Glomerular endothelial cell (primary cell): ENCODE measurements around the gene ABHD8. TPM values are rescaled to one million over a fixed set of nuclear protein-coding genes. Genes with fewer than 3 reads are reported as not detected.
"Not testable (repeated sequence)": the region's sequence is repeated elsewhere in the genome, so short reads cannot be mapped to it uniquely, and the experiment has no call there.

Experiments used
- DNase-seq: peaks from one replicate; pipeline ENCODE4 v3.0.0-alpha.2; 2011; ENCODE audit warnings: low read depth, low spot score; ENCODE audit errors: extremely low read depth
- total RNA-seq: library from RNA; depleted of rRNA; stranded (reverse); fragments of >200 nt; gene quantifications from 2 replicates; pipeline ENCODE4 v1.2.3, GENCODE V29; 2015

Gene ABHD8
- total RNA-seq, 1 donor from 2014 or later, result 9.3 TPM

DNA sequence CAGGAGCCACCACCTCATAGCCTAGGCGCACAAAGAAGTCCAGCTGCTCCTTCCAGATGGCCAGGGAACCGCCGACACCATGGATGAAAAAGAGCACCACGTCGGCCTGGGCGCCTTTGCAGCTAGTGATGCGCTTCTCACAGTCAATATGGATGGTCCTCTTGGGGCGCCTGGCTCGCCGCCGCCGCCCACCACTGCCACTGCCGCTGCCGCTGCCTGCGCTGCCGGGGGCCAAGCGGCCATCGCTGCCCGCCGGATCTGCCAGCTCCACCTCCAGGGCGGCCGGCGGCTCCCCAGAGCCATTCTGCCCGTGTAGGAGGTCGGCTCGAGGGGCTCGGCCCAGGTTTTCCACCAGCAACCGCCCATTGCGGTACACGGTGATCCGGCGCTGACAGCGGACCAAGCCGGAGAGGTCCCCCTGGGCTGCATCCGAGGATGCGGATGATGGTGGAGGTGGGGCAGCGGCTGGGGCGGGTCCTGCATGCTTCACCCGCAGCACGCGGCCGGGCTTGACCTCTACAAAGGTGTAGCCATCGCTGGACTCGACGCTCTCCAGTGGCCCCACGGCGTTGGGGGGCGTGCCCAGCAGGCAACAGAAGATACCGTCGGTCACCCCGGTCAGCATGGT lies 2.1 kb downstream of the ABHD8 start:
- no peak for DNase-seq

DNA sequence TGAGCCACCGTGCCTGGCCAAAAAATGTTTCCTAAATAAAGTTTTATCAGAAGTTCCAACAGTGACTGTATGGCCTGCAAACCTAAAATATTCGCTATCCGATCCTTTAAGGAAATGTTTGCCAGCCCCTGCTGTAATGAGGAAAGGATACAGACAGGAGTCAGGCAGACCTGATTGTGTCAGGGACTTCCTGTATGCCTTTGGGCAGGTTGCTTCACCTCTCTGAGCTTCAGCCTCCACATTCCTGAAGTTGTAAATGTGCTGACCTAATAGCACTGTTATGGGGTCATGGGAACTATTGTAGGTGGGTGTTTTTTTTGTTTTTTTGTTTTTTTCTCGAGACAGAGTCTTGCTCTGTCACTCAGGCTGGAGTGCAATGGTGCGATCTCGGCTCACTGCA lies 6.2 kb downstream of the ABHD8 start:
- DNase-seq, result no peak

DNA sequence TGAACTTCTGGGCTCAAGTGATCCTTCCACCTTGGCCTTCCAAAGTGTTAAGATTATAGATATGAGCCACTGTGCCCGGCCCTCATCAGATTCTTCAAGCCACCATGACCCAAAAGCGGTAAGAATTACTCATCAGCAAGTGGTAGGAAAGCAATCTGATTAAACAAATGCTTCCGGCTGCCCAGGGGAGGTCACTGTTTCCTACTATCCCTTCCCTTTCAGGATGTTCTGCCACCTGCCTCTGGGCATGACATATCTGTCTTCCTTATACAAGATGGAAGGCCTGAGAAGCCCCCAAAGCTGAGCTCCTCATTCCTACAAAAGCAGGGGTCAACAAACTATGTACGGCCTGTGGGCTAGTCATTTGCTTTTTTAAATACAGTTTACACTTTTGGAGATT lies 7.0 kb downstream of the ABHD8 start:
- no peak for DNase-seq

DNA sequence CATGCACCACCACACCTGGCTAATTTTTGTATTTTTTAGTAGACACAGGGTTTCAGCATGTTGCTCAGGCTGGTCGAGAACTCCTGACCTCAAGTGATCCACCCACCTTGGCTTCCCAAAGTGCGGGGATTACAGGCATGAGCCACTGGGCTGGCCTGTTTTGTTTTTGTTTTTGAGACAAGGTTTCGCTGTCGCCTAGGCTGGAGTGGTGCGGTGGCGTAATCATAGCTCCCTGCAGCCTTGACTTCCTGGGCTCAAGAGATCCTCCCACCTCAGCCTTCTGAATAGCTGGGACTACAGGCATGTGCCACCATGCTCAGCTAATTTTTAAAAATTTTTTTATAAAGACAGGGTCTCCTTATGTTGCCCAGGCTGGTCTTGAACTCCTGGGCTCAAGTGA lies 7.7 kb downstream of the ABHD8 start:
- DNase-seq, result not testable (repeated sequence)

DNA sequence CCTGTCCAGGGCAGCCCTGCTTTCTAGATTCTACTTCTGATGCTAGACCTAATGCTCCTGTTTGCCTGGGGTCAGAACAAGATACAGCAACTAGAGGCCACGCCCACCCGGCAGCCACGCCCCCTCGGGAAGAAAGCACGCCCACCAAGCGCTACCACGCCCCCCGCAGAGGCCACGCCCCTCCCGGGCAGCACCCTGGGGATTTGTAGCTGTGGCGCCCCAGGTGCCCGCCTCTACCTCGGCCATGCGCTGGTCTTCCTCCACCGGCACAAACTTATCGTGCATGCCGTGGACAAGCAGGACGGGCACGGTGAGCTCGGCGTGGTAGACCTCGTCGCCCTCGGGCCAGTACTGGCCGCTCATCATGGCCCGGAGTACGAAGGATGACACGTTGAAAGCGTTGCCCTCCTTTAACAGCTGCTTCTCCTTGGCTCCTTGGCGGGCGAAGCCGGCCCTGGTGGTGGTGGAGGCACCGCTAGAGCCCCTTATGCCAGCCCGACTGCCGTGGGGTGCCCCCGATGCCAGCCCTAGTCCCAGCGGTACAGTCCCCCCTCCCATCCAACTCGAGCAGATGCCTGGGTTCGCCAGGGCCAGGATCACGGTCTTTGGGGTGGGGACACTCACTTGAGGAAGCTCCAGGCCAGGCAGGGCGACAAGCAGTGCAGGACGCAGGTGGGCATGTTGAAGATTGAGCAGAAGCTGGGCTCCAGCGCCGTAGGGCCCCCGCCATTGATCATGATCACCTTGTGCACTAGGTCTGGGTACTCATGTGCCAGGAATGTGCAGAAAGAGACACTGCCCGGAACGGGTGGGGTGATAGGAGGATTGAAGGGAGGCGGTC lies 9.0 kb downstream of the ABHD8 start:
- DNase-seq, result no peak

DNA sequence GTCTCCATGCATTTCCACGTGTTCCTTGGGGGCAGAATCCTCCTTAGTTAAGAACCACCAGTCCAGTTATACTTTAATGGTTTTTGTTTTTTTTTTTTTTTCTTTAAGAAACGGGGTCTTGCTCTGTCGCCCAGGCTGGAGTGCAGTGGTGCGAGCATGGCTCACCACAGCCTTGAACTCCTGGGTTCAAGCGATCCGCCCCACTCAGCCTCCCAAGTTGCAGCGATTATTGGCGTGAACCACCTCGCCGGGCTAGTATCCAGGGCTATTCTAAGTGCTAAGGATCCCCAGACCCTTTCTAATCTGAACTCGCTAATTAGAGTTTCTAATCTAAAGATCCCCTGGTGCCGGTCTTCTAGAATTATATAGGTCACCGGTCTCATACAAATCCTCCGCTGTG lies 9.6 kb downstream of the ABHD8 start:
- DNase-seq, result no peak

DNA sequence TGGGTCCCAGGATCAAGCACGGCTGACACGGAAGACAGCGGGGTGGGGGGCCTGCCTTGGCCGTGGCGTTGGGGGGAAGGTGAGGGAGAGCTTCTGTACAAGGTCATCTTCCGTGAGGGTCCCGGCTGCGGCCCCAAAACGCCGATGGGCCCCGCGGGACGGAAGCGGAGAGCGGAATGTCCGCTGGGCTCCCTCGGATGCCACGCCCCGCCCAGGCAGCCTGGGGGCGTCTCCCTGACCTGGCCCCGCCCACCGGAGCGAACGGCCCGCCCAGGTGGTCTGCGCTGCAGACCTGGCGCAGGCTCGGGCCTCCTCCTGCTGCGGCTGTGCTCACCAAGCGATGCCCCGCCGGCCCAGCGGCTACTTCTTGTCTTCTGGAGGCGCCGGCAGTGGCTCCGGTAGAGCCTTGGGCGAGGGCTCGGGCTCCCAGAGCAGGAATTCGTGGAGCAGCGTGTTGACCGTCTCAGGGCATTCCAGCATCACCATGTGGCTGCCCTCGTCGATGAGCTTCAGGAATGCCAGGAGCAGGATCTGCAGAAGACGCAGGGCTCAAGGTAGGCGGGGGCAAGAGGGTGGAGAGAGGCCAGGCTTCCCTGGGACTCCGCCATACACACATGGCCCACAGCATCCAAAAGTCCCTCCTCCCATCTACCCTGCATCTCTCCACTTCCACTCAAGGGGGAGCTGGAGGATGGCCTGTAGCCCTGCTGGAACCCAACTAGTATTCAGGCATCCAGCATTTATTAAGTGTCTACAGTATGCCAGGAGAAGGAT lies 10.7 kb downstream of the ABHD8 start:
- no peak for DNase-seq

DNA sequence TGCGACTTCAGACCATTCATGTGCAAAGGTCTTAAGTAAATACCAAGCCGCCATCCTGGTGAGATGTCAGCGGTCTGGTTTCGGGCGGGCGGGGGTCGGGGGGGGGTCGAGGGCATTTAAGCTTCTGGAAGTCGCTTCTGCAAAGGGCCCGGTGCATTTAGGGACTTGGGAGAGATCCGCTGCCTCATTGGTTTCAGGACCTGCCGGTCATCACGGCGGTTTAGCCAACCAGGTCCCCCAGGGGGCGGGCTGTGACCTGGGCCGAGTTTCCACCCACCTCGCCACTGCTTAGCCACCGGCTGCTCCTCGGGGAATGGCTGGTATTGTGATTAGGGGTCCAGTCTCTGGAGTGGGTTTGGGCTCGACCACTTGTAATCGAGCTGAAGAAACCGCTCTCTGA lies 13.7 kb downstream of the ABHD8 start:
- DNase-seq, result peak; percentile 77

DNA sequence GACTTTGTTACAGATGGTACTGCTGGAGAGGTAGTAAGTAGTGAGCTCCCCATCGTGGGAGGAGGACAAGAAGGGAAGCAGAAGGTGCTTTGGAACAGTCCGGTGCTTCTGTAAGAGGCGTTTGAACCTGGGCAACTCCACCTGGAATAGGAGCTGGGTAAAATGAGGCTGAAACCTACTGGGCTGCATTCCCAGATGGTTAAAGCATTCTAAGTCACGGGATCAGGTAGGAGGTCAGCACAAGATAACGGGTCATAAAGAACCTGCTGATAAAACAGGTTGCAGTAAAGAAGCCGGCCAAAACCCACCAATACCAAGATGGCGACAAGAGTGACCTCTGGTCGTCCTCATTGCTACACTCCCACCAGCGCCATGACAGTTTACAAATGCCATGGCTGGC lies 16.5 kb downstream of the ABHD8 start:
- DNase-seq, result no peak

DNA sequence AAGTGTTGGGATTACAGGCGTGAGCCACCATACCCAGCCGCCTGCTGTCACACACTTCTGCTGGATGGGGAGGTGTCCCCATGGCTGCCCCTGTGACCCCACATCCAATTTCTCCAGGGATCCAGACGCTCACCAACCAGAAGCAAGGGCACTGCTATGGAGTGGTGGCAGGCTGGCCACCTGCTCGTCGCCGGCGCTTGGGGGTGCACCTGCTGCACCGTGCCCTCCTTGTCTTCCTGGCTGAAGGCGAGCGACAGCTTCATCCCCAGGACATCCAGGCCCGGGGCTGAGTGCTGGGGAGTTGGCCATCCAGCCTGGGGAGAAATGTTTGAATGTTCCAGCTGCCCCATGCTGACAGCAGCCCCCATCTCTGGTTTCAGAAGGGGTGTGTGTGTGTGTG lies 17.0 kb downstream of the ABHD8 start:
- DNase-seq, result no peak

DNA sequence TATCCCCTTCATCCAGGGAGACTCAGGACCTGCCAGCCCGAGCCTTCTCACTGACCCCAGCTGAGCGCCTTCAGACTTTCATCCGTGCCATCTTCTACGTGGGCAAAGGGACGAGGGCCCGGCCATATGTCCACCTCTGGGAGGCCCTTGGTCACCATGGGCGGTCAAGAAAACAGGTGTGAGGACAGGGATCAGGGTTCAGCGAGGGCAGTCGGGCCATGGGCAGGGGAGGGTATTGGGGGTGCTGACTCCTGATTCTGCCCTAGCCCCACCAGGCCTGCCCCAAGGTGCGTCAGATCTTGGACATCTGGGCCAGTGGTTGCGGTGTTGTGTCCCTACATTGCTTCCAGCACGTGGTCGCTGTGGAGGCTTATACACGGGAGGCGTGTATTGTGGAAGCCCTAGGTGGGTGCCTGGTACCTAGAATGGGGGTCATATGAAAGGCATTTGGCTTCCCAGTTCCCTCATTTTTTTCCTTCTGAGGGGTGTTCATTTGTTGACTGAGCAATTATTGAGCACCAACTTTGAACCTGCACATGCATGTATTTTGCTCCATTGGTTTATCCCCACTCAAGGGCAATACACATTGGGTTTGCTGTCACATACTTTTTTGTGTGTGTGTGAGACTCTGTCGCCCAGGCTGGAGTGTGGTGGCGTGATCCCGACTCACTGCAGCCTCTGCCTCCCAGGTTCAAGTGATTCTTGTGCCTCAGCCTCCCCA lies 17.6 kb downstream of the ABHD8 start:
- no peak for DNase-seq

DNA sequence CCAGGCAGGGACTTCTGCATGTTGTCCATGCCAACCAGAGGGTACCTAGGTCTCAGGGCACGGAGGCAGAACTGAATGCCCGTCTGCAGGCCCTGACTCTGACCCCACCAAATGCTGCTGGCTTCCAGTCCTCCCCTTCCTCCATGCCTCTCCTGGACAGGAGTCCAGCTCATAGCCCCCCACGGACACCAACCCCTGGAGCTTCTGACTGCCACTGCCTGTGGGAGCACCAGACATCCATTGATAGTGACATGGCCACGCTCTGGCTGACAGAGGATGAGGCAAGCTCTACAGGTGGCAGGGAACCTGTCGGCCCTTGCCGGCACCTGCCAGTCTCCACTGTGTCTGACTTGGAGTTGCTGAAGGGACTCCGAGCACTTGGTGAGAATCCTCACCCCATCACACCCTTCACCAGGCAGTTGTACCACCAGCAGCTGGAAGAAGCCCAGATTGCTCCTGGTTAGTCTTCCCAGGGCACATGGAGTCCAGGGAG lies 19.7 kb downstream of the ABHD8 start:
- no peak for DNase-seq

DNA sequence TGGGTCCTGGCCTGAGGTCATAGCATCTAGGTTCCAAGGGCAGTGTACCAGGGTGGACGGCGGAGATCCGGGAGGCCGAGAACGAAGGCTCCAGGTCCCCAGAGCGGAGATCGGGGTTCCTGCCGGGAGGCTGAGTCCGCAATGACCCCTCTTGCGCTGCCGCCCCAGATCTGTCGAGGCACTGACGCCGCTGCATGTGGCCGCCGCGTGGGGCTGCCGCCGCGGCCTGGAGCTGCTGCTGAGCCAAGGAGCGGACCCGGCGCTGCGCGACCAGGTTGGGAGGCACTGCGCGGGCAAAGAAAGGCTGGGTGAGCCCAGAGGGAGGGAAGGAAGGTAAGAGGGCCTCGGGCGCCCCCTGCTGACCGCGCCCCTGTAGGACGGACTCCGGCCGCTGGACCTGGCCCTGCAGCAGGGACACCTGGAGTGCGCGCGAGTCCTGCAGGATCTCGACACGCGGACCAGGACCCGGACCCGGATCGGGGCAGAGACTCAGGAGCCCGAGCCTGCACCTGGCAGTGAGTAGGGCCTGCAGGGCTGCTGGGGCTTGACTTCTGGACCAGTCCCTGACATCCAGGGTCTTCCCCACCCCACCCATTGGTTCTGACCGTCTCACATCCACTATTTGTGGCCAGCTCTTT lies 20.6 kb downstream of the ABHD8 start:
- DNase-seq, result no peak

DNA sequence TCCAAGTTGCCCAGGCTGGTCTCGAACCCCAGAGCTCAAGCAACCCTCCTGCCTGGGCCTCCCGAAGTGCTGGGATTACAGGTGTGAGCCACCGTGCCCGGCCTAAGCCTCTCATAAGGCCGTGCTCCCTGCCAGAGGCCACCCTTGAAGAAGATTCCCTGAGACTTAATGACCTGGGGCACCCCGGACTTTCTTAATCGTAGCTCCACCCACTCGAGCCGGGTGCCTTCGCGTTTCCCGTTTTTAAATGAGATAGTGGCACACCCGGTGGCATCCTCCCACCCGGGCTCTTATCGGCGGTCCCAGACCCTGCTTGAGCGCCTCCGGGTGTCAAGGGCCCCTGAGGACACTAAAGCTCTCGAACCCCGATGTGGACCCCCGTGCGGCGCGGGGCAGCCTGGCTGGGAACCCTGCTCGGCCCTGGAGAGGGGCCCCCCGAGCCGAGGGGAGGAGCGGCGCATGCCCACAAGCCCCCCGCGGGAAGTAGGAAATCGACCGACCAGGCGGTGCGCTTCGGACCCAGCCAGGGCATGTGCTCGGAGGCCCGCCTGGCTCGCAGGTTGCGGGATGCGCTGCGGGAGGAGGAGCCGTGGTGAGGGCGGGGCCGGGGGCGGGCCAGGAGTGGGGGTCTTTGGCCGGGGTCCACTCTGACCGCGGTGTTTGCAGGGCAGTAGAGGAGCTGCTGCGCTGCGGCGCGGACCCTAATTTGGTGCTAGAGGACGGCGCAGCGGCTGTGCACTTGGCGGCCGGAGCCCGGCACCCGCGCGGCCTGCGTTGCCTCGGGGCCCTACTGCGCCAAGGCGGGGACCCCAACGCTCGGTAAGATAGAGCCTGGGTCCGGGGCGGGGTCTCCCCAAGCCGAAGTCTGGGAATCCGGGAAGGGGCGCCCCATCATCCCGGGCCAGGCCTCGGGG lies 21.6 kb downstream of the ABHD8 start, which contains the start of gene ANKLE1:
TSS of gene ANKLE1 (plus strand) at position 511 of the 914 bp plus-strand sequence. CDS start at position 531, 20 bp downstream.
- DNase-seq, result no peak

DNA sequence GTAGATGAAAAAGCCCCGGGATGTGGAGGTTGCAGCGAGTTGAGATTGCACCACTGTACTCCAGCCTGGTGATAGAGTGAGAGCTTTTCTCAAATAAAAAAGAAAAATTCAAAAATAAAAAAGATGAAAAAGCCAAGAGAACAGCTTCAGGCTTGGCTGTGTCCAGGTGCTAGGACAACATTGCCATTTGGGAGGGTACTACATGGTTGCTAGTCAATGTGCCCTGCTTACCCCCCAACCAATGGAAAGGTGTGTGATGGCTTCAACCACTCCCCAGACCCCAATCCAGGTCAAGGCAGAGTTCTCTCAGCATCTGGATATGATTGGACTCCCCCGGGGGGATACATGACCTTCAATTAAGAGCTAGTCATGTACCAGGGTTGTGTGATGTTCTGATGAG lies 23.8 kb downstream of the ABHD8 start:
- DNase-seq, result no peak

DNA sequence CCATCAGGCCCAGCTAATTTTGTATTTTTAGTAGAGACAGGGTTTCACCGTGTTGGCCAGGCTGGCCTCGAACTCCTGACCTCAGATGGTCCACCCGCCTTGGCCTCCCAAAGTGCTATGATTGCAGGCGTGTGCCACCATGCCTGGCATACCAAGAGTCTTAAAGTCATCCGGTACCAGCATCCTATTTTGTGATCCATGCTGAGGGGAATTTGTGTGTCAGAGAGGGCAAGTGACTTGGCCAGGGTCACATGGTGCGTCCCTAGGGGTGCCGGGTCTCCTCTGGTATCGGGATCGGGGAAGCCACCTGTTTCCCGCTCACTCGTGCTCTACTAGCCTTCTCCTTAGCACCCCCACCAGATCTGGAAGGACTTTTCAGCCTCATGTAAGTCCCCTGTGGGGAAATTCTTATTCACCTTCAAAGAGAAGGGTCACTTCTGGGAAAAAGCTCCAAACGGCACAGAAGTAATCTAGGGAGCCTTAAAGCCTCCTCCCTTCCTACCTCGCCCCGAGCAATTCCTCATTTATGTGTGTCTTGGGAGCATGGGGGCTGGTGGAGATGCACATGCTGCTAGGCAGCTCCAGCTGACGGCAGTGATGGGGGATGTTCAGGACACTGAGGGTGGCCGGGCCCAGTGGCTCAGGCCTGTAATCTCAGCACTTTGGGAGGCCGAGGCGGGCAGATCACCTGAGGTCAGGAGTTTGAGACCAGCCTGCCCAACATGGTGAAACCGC lies 27.6 kb downstream of the ABHD8 start:
- DNase-seq, result no peak

DNA sequence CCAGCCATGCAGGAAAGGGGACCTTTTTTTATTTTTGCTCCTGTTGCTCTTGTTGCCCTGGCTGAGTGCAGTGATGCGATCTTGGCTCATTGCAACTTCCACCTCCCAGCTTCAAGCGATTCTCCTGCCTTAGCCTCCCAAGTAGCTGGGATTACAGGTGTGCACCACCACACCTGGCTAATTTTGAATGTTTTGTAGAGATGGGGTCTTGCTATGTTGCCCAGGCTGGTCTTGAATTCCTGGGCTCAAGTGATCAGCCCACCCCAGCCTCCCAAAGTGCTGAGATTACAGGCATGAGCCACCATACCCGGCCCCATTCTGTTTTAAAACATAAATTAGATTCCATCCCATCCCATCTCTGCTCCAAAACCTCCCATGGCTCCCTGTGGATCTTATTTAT lies 28.3 kb downstream of the ABHD8 start:
- DNase-seq, result not testable (repeated sequence)

DNA sequence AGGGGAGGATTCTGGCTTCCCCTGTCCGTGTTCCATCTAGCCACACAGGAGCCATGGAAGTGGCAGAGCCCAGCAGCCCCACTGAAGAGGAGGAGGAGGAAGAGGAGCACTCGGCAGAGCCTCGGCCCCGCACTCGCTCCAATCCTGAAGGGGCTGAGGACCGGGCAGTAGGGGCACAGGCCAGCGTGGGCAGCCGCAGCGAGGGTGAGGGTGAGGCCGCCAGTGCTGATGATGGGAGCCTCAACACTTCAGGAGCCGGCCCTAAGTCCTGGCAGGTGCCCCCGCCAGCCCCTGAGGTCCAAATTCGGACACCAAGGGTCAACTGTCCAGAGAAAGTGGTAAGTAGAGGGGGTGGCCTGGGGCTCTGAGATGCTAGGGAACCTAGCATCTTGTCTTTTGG lies 34.5 kb downstream of the ABHD8 start:
- DNase-seq, result no peak
